ENCODE data around the gene F11R.

Gene F11R

DNA sequence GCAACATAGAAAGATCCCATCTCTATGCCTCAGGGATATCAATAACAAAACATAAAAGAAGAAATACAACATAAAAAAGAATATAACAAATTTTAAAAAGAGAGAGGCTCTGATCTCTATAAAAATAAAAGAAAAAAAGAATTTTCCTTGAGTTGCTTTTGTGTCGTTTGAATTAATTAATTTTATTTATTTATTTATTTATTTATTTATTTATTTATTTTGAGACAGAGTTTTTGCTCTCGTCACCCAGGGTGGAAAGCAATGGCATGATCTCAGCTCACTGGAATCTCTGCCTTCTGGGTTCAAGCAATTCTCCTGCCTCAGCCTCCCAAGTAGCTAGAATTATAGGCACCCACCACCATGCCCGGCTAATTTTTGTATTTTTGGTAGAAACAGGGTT lies 8.5 kb downstream of the F11R start (continued):
- TF ChIP-seq ZNF76 (tag by site-specific recombination; IDR thresholded peaks at IDR 0.05; ENCODE audit: borderline replicate concordance, low read depth) (no peak), ZNF664 (tag by site-specific recombination; IDR thresholded peaks at IDR 0.05) (peak; percentile 63), ZXDB (tag by site-specific recombination; IDR thresholded peaks at IDR 0.05) (peak; percentile 54), ZNF596 (tag by site-specific recombination; IDR thresholded peaks at IDR 0.05) (no peak)

DNA sequence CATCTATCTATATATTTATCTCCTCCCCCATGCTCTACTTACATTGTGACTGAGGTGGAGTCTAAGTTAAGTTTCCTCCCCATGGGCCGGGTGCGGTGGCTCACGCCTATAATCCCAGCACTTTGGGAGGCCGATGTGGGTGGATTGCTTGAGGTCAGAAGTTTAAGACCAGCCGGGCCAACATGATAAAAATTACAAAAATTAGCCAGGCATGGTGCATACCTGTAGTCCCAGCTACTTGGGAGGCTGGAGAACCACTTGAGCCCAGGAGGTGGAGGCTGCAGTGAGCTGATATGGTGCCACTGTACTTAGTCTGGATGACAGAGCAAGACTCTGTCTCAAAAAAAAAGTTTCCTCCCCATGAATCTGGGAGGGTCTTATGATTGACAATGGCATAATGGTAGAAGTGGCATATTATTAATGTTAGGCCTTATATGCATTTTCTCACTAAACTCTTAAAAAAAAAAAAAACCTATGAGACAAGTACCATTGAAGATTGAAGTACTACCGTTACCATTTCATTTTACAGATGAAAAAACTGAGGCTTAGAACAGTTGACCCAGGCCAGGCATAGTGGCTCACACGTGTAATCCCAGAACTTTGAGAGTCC lies 11.2 kb downstream of the F11R start:
- Histone ChIP-seq H3K4me1 (ENCODE audit: control insufficient read depth, insufficient read depth, low read length) (no peaks in the 10 kb centered on the region), H3K27ac (ENCODE audit: extremely low read depth, low read depth, low read length) (no peak overlapping the region), H3K9me3 (ENCODE audit: control insufficient read depth, insufficient read depth, low read depth, low read length) (no peaks in the 10 kb centered on the region), H3K36me3 (ENCODE audit: control insufficient read depth in 2 of 2, insufficient read depth in 1 of 2, low read length in 2 of 2) (no peaks in the 10 kb centered on the region), H3K4me3 (ENCODE audit: low read depth, low read length) (no peak overlapping the region)
- ChIA-PET CTCF (interaction anchor here (0.6 to 0.9 kb wide), 5 partner anchors 16 to 216 kb away, joined by 3 to 4 read pairs (median 3); partner anchors contain the start of gene TOMM40L), POLR2A (no interaction called here)
- peak; percentile 66 for TF ChIP-seq KLF1 (tag by site-specific recombination; IDR thresholded peaks at IDR 0.05)
- TF ChIP-seq, protein P1, sequence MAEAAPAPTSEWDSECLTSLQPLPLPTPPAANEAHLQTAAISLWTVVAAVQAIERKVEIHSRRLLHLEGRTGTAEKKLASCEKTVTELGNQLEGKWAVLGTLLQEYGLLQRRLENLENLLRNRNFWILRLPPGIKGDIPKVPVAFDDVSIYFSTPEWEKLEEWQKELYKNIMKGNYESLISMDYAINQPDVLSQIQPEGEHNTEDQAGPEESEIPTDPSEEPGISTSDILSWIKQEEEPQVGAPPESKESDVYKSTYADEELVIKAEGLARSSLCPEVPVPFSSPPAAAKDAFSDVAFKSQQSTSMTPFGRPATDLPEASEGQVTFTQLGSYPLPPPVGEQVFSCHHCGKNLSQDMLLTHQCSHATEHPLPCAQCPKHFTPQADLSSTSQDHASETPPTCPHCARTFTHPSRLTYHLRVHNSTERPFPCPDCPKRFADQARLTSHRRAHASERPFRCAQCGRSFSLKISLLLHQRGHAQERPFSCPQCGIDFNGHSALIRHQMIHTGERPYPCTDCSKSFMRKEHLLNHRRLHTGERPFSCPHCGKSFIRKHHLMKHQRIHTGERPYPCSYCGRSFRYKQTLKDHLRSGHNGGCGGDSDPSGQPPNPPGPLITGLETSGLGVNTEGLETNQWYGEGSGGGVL (tag by site-specific recombination; IDR thresholded peaks at IDR 0.05): no peak

GRCh38 chr1:161008869-161009510 lies 12.0 kb downstream of the F11R start:
- Histone ChIP-seq H3K4me1 (ENCODE audit: control insufficient read depth, insufficient read depth, low read length) (no peaks in the 10 kb centered on the region), H3K27ac (ENCODE audit: extremely low read depth, low read depth, low read length) (no peak overlapping the region), H3K4me3 (ENCODE audit: low read depth, low read length) (no peak overlapping the region), H3K9me3 (ENCODE audit: control insufficient read depth, insufficient read depth, low read depth, low read length) (no peaks in the 10 kb centered on the region), H3K36me3 (ENCODE audit: control insufficient read depth in 2 of 2, insufficient read depth in 1 of 2, low read length in 2 of 2) (no peaks in the 10 kb centered on the region)
- ChIA-PET CTCF (interaction anchor here (0.6 to 1.1 kb wide), 5 partner anchors 12 to 173 kb away, joined by 3 read pairs; no protein-coding TSS in a partner anchor), POLR2A (no interaction called here)
- TF ChIP-seq ZNF366 (tag by site-specific recombination; conservative IDR thresholded peaks at IDR 0.05) (no peak), ZSCAN30 (tag by site-specific recombination; IDR thresholded peaks at IDR 0.05) (no peak), ZNF423 (tag by site-specific recombination; IDR thresholded peaks at IDR 0.05) (no peak), BCL11A (tag by site-specific recombination; IDR thresholded peaks at IDR 0.05; ENCODE audit: low read depth) (no peak), TCF7L2 (IDR thresholded peaks at IDR 0.05; ENCODE audit: borderline replicate concordance, low read depth, low read length) (no peak), ZNF138 (tag by site-specific recombination; IDR thresholded peaks at IDR 0.05; ENCODE audit: borderline replicate concordance) (no peak), ZNF629 (tag by site-specific recombination; IDR thresholded peaks at IDR 0.05) (peak; percentile 39; the same call in 1 of the 2 replicates), ZNF121 (tag by site-specific recombination; IDR thresholded peaks at IDR 0.05) (peak; percentile 83), KLF9 (tag by site-specific recombination; IDR thresholded peaks at IDR 0.05; ENCODE audit: low read depth) (no peak), ZNF529 (tag by site-specific recombination; IDR thresholded peaks at IDR 0.05; ENCODE audit: insufficient replicate concordance) (no peak), PATZ1 (tag by site-specific recombination; IDR thresholded peaks at IDR 0.05) (no peak), ZNF266 (tag by site-specific recombination; IDR thresholded peaks at IDR 0.05; ENCODE audit: low read depth) (no peak), ZNF202 (tag by site-specific recombination; IDR thresholded peaks at IDR 0.05; ENCODE audit: borderline replicate concordance) (no peak), EGR2 (tag by site-specific recombination; IDR thresholded peaks at IDR 0.05; ENCODE audit: low read depth) (peak; percentile 58; the same call in 1 of the 2 replicates), ZNF324 (tag by site-specific recombination; IDR thresholded peaks at IDR 0.05) (no peak), ZNF510 (tag by site-specific recombination; IDR thresholded peaks at IDR 0.05; ENCODE audit: insufficient replicate concordance) (no peak), ZNF596 (tag by site-specific recombination; IDR thresholded peaks at IDR 0.05) (no peak), ZSCAN16 (tag by site-specific recombination; IDR thresholded peaks at IDR 0.05) (no peak)
- TF ChIP-seq, protein P2, sequence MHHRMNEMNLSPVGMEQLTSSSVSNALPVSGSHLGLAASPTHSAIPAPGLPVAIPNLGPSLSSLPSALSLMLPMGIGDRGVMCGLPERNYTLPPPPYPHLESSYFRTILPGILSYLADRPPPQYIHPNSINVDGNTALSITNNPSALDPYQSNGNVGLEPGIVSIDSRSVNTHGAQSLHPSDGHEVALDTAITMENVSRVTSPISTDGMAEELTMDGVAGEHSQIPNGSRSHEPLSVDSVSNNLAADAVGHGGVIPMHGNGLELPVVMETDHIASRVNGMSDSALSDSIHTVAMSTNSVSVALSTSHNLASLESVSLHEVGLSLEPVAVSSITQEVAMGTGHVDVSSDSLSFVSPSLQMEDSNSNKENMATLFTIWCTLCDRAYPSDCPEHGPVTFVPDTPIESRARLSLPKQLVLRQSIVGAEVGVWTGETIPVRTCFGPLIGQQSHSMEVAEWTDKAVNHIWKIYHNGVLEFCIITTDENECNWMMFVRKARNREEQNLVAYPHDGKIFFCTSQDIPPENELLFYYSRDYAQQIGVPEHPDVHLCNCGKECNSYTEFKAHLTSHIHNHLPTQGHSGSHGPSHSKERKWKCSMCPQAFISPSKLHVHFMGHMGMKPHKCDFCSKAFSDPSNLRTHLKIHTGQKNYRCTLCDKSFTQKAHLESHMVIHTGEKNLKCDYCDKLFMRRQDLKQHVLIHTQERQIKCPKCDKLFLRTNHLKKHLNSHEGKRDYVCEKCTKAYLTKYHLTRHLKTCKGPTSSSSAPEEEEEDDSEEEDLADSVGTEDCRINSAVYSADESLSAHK (tag by site-specific recombination; IDR thresholded peaks at IDR 0.05): no peak
- TF ChIP-seq, protein P1 (tag by site-specific recombination; IDR thresholded peaks at IDR 0.05): peak; percentile 45; the same call in 1 of the 2 replicates
